ENCODE results near the gene ELF3.
"Not testable (repeated sequence)": the region's sequence is repeated elsewhere in the genome, so short reads cannot be mapped to it uniquely, and the experiment has no call there.

ELF3 gene

DNA sequence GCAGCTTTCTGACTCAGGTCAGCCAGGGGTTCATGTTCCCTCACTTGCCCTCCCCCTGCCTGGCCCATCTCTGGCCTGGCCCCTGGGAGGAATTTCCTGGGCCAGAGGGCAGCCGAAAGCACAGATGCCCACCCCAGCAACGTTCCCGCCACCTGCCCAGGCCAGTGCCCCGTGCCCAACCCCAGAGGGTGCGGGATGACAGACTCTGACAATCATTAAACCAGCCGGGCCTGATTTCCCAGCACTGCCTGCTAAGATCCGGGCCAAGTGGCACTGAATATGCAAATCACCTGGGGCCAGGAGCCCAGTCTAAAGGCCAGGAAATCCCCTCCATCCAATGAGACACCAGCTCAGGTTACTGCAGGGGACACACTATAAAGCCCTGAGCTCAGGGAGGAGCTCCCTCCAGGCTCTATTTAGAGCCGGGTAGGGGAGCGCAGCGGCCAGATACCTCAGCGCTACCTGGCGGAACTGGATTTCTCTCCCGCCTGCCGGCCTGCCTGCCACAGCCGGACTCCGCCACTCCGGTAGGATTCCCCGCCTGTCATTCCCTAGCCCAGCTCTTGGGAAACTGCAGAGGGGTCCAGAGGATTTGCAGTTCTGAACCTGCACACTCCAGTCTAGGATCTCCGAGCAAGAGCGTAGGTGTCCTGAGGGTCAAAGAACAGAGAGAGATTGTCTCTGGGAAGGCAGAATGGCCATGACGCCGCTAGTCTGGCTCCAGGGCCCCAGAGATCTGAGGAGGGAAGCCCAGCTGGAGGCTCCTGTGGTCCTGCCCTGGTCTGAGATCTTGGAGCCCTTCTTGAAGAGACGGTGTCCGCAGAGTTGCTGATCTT is at the start of gene ELF3:
ELF3 (plus strand) TSS at position 408 of the 836 bp plus-strand sequence. CDS start 550 bp downstream, outside the sequence.
- no peak for DNase-seq

DNA sequence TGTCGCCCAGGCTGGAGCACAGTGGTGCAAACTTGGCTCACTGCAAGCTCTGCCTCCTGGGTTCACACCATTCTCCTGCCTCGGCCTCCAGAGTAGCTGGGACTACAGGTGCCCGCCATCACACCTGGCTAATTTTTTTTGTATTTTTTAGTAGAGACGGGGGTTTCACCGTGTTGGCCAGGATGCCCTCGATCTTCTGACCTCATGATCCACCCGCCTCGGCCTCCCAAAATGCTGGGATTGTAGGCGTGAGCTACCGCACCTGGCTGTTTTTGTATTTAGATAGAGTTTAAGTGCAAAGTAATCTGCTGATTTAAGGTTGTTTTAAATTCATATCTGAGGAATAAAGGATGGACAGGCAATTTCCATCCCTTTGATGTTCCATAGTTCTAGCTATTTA is 48.0 kb upstream of the ELF3 start:
- not testable (repeated sequence) for DNase-seq

DNA sequence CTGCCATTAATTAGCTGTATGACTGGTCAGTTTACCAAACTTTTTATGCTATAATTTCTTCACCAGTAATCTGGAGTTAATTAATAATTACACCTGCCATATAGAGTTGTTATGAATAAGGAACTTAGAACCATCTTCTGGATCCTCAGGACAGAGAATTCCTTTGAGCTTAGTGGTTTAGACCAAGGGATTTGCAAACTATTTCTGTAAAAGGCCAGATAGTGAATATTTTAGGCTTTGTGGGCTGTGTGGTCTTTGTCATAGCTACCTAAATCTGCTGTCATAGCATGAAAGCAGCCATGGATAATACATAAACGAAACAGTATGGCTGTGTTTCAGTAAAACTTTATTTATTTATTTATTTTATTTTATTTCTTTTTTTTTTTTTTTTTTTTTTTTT is 46.1 kb upstream of the ELF3 start:
- no peak for DNase-seq

DNA sequence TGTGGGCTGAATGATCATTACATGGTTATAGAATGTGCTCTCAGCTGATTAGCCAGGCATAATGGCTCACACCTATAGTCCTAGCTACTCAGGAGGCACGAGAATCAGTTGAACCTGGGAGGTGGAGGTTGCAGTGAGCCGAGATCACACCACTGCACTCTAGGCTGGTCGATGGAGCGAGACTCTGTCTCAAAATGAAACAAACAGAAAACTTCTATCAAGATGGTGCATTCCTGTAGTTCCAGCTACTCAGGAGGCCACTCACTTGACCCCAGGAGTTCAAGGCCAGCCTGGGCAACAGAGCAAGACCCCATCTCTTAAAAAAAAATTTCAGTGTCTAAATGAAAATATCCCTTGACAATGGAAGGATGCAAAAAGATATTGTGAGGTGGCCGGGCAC is 44.2 kb upstream of the ELF3 start:
- no peak for DNase-seq

DNA sequence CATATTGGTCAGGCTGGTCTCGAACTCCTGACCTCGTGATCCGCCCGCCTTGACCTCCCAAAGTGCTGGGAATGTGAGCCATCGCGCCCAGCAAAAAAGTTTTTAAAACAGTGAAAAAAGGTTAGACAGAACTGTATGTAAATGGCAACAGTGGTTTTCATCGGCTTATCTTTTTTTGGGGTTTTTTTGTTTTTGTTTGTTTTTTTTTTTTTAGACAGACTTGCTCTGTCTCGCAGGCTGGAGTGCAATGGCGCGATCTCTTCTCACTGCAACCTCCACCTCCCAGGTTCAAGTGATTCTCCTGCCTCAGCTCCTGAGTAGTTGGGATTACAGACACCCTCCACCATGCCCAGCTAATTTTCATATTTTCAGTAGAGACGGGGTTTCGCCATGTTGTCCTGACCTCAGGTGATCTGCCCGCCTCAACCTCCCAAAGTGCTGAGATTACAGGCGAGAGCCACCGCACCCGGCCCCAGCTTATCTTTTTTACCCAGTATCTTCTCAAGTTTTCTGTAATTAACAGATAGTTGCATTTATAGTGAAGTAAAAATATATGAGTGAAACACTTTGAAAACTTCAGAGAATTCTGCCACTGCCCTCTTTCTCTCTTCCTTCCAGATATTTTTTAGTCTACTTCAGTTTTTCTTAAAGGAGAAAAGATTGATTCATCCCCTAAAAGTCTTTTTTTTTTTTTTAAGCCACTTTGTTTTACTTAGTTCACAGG is 42.0 kb upstream of the ELF3 start:
- no peak for DNase-seq

DNA sequence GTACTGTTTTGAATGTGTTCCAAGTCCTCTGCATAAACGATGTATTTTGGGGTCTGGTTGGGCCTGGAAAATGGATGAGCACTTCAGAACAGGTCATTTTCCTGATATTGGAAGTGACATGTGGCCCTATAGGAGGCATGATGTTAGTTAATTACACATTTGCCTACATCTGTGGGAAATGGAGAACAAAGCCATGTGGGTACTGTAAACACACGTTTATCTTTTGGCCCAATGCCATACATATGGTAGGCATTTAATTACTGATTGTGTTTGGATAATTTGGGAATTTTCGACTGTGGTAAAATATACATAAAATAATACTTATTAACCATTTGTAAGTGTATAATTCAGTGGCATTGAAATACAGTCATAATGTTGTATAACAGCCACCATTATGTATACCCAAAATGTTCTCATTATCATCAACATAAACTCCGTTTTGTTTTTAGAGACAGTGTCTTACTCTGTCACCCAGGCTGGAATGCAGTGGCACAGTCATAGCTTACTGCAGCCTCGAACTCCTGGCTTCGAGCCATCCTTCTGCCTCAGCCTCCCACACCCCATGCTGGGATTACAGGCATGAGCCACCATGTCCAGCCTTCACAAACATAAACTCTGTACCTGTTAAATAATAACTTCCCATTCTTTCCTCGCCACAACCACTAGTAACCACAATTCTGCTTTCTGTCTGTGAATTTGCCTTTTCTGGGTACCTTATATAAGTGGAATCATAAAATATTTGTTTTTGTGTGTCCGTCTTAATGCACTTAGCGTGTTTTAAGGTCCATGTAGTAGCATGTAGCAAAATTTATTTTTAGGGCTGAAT is 39.8 kb upstream of the ELF3 start:
- DNase-seq: no peak

DNA sequence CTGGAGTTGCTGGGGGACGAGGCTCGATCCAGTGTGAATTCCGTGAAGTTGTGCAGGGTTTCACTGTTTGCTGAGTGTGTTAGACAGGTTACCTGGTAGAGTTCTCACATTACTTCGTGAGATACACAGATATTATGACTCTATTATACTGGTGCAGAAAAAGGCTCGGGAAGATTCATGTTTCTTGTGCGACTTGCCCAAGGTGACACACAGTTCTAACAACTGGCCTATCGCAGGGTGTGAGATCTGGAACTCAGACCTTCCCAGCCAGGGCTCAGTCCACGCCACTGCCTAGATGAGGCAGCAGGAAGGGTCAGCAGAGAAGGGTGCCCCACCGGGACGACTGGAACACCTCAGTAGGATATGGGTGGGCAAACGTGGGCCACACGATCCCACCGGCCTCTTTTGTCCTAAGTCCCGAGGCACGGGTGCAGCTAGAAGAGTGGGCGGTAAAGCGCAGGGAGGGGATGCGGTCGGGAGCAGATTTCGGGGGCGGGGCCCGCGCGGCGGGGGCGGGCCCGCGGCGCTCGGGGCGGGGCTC is 28.2 kb upstream of the ELF3 start:
- peak; percentile 73 for DNase-seq

DNA sequence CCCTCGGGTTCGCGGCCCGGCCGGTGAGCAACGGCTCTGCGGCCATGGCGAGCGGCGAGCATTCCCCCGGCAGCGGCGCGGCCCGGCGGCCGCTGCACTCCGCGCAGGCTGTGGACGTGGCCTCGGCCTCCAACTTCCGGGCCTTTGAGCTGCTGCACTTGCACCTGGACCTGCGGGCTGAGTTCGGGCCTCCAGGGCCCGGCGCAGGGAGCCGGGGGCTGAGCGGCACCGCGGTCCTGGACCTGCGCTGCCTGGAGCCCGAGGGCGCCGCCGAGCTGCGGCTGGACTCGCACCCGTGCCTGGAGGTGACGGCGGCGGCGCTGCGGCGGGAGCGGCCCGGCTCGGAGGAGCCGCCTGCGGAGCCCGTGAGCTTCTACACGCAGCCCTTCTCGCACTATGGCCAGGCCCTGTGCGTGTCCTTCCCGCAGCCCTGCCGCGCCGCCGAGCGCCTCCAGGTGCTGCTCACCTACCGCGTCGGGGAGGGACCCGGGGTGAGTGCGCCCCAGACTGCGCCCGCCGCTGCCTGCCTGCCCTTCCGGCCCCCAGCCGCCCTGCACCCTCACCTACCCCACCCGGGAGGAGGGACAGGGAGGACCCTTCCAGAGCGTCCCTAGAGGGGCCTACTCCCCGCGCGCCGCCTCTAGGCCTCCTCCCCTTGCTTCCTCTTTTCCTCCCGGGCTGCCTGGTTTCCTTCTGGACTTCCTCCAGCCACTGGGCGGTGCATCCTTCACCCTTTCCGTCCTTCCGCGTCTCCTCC is 27.6 kb upstream of the ELF3 start, which contains the start of gene RNPEP:
RNPEP (plus strand) TSS at position 26 of the 757 bp plus-strand sequence; CDS start at position 45, 19 bp downstream.
- DNase-seq: peak; percentile 40

DNA sequence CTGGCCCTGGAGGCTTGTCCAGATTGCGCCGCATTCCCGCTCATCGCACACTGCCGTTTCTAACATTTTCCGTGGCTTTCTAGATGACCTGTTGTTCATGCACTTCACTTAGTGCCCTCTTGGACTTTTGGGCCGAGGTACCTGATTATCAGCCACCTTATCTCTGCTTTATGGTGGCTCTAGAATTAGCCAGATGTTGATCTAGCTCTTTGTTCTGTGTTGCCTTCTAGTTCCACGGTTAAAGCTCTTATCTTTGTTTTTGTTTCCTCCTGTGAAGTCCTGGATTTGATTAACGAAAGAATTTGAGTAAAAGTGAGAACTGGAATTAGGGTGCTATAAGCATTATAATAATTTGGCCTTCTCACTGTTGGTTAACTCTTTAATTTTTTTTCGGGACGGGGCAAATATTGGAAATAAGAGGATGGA is 27.0 kb upstream of the ELF3 start:
- peak; percentile 18 for DNase-seq

DNA sequence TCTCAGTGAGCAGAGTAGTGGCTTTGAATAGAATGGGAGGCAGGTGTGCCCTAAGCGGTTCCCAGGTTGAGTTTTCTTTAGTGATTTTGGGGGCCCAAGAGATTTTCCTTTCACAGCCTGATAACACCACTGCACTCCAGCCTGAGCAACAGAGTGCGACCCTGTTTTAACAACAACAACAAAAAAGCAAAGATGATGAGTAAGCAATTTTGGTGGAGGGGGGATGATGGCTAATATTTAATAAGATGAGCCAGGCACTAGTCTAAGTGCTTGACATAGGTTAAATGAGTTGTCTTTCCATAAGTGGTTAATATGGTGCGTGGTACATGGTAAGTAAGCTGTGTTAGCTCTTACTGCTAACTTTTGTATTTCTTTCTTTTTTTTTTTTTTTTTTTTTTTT is 25.9 kb upstream of the ELF3 start:
- DNase-seq: no peak

DNA sequence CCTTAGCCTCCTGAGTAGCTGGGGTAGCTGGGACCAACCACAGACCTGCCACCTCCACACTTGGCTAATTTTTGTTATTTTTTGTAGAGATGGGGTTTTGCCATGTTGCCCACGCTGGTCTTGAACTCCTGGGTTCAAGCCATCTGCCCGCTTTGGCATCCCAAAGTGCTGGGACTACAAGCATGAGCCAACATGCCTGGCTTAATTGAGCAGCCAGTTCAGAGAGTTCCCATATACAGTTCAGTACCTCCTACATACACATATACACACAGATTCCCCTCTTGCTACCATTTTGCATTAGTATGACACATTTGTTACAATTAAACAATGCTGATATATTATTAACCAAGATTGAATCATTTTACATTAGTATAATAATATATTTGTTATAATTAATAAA is 25.0 kb upstream of the ELF3 start:
- DNase-seq: no peak

DNA sequence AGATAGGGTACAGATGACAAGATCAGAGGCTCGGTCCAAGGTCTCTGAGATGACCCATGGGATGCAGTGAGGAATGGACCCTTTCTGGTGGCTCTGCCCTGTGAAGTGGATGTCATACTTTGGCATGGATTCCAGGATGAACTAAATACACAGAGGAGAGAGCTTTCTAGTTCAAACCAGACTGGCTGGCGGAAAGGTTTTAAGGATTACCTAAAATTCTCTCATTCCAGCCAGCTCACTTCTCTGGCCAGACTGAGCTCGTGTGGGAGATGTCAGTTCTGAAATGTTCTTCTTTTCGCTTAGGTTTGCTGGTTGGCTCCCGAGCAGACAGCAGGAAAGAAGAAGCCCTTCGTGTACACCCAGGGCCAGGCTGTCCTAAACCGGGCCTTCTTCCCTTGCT is 21.8 kb upstream of the ELF3 start:
- DNase-seq: no peak

DNA sequence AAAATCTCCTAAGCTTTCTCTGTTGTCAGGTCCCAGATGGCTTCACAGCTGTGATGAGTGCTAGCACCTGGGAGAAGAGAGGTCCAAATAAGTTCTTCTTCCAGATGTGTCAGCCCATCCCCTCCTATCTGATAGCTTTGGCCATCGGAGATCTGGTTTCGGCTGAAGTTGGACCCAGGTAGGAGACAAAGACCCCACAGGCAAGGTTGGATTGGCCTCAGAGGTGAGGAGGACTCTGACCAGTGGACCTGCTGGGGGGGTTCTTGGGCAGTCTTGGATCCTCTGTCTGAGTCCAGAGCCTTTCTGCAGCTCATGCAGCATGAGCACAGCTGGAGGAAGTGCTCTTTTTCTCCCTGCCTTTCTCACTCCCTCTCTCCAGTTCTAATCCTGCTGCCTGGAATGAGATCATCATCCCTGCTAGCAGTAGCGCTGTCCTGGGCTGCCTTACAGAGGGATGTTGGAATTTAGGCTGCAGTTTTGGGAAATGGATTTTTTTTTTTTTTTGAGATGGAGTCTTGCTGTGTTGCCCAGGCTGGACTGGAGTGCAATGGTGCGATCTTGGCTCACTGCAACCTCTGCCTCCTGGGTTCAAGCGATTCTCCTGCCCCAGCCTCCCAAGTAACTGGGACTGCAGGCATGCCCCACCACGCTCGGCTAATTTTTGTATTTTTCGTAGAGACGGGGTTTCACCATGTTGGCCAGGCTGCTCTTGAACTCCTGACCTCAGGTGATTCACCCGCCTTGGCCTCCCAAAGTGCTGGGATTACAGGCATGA is 20.8 kb upstream of the ELF3 start:
- no peak for DNase-seq

DNA sequence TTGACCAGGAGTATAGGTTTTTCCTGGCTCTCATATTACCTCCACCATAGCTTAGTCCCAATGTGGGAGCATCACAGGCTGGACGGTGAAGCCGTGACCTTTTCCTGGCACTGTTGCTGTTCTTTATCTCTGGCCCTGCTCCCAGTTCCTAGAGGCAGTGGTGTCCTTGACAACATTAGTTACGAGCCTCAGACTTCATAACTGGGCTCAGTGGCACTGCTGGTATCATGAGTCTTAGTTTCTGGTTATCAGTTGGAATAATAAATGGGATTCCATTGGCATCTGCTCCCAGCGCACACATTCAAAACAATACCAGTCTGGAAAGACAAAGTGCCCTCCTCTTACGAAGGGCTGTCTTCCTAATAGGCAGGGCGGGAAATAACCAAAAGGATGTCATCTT is 20.0 kb upstream of the ELF3 start:
- DNase-seq: no peak

DNA sequence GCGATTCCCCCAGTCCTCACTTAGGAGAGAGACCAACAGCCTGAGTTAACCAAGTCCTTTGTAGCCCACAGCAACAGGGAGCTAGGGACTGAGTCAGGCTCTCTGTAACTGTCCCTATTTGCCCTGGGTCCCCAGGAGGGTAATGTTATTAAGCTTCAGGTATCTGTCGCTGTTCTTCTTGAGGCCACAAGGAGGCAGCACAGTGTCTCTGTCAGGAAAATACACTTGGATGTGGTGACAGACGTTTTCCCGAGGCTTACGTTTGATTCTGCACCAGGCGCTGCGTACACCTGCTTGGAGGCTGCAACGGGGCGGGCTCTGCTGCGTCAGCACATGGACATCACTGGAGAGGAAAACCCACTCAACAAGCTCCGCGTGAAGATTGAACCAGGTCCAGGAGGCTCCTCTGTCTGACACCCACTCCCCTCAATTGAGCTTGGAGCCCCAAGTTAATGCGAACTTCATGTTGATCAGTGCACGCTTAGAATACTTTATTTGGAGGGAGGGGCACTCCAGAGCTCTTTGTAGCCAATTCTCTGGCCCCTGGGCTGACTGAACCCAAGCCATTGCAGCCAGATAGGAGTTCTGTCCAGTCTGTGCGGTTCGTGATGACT is 10.7 kb upstream of the ELF3 start:
- peak; percentile 45 for DNase-seq

DNA sequence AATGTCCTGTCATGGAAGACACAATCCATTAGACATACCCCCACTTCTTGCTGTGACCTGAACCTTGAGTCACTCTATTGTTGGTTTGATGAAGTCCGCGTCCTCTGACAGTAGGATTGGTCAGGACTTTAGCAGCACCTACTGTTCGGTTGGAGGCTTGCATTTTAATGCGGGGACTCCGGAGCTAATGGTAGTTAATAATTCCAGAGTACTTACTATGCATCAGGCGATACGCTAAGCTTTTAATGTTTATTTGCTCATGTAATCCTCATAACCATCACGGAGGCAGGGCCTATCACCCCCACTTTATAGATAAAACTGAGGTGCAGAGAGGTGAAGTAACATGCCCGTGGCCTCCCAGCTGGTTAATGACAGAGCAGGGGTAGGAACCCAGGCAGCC is 7.9 kb upstream of the ELF3 start:
- no peak for DNase-seq

DNA sequence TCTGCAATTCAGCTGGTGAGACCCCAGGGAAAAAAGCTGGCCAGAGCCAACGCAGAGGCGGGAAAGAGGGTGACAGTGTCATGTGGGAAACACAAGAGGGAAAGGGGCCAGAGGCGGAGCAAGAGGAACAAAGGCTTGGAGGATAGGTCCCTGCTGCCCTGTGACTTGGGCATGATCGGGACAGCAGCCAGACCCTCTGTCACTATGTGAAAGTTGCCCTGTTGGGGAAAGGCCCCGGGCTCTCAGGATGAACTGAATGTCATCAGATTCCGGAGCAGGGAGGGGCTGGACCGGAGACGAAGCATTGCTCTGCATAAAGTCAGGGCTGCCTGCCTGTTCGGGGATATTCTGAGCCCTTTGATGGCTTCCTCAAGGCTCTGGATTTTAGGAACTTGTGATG is 5.7 kb upstream of the ELF3 start:
- no peak for DNase-seq

DNA sequence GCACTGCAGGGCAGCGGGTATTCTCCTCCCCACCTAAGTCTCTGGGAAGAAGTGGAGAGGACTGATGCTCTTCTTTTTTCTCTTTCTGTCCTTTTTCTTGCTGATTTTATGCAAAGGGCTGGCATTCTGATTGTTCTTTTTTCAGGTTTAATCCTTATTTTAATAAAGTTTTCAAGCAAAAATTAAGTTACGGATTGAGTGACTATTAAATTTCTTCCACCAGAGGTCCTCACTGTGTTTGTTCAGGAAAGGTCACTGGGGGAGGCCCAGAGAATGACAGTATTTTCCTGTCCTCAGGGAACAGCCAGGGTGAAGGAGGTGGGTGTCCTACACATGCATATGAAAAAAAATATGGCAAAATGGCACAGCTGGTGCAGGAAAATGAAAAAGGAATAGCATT is 4.4 kb upstream of the ELF3 start:
- DNase-seq: no peak

DNA sequence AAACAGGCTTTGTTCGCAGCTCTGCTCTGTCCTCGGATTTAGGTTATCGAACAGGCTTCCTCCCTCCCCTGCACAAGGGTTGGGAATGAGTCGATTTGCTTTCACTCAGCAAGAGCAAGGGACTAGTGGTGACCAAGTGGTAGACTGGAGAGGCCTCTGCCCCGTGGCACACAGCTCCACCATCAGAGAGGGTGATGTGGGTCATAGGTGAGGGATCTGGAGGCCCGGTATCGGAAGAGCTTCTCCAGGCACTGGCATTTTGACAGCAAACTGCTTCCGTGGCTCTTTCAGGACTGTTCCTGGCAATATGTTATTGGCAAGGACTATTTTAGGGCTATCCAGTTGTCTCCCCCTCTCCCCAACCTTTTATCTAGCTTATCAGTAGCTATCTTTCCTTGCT is 3.1 kb upstream of the ELF3 start:
- DNase-seq: no peak

DNA sequence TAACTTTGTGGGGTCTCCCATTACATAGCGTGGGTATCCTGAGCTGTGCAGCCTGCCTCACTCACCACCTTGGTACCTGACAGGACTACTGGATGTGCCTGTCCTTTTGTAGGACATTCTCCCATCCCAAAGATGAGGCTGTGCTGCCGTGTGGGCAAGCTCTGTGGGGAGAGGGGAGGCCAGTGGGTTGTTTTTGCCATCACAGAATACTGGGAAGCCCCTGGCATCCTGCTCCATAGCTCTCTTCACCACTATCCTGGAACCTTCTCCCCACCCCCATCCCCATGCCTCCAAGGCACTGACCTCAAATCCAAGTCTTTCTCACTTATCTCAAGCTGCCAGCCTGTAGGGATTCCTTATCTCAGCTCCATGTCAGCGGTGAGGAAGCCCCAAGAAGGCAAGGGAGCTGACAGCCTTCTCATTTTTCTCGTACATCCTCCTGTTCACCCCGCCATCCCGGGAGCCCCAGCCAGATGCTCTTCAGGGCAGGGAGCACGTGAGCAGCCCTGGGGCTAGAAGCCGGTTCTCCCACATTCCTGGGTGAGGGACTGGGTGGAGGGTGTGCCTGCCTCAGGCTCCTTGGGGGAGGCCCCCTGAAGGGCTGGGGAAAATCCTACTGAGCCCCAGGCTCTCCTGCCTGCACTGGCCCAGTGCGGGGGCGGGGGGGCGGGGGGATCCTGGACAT is 2.4 kb upstream of the ELF3 start:
- no peak for DNase-seq

All from activated CD4-positive, alpha-beta T cell treated with anti-CD3 and anti-CD28 coated beads, Interleukin-2, amount 50 U/mL, for 16 hours (primary cell).